ENCODE results near the gene KCNAB2. TPM values are rescaled to one million over a fixed set of nuclear protein-coding genes. Genes with fewer than 3 reads are reported as not detected.

KCNAB2 gene
- total RNA-seq, 1 experiment from 2014 or later: 28.5 TPM

- no peaks in the 10 kb centered on the region for H3K27me3 ChIP-seq (ENCODE audit: low read length)
- ChIA-PET CTCF (no interaction called here), POLR2A (ENCODE audit: unreplicated experiment) (interaction anchor here (0.7 kb wide), 1 partner anchor 61 kb away, joined by 6 read pairs; no protein-coding TSS in a partner anchor)
These were observed 39.2 kb downstream of the KCNAB2 start for GRCh38 chr1:6084781-6085495.

DNA sequence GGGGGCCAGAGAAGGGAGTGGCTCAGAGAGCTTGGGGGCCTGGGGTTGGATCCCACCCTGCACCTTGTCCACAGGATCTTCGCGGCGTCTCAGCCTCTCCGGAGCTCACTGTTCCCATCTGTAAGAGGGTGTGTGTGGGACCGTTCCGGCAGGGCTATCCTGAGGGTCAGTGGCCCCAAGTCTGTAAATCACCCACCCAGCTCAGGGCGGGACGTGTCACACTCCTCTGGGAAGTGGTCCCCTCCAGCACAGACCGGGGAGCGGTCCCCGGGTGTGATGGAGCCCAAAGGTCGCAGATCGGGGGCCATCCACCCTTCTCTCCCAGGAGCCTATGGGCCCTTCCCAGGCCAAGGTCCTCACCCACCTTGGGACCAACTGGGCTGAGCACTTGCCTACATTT lies 40.0 kb downstream of the KCNAB2 start:
- H4K20me1 ChIP-seq (ENCODE audit: low read length): no peaks in the 10 kb centered on the region
- DNase-seq: no peak
- no peaks in the 10 kb centered on the region for H3K9me3 ChIP-seq (ENCODE audit: low read length)
- intact Hi-C loops (cut with micrococcal nuclease): no loop called here
- no peaks in the 10 kb centered on the region for H3K79me2 ChIP-seq (ENCODE audit: low read length)
- TF ChIP-seq, protein P1, sequence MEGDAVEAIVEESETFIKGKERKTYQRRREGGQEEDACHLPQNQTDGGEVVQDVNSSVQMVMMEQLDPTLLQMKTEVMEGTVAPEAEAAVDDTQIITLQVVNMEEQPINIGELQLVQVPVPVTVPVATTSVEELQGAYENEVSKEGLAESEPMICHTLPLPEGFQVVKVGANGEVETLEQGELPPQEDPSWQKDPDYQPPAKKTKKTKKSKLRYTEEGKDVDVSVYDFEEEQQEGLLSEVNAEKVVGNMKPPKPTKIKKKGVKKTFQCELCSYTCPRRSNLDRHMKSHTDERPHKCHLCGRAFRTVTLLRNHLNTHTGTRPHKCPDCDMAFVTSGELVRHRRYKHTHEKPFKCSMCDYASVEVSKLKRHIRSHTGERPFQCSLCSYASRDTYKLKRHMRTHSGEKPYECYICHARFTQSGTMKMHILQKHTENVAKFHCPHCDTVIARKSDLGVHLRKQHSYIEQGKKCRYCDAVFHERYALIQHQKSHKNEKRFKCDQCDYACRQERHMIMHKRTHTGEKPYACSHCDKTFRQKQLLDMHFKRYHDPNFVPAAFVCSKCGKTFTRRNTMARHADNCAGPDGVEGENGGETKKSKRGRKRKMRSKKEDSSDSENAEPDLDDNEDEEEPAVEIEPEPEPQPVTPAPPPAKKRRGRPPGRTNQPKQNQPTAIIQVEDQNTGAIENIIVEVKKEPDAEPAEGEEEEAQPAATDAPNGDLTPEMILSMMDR (conservative IDR thresholded peaks at IDR 0.05; ENCODE audit: low read depth, low read length): no peak
- no peak for TF ChIP-seq EZH2phosphoT487 (IDR thresholded peaks at IDR 0.05; ENCODE audit: borderline replicate concordance, low read length)
- TF ChIP-seq EZH2 (IDR thresholded peaks at IDR 0.05; ENCODE audit: low read length, unreplicated experiment): no peak
- no peaks in the 10 kb centered on the region for H3F3A ChIP-seq (ENCODE audit: low read length, unreplicated experiment)
- no peaks in the 10 kb centered on the region for H3K9me2 ChIP-seq (replicated peaks; ENCODE audit: low read length)
- CTCF ChIA-PET: no interaction called here
- POLR2A ChIA-PET (ENCODE audit: unreplicated experiment): no interaction called here
- no peak overlapping the region for H3K4me3 ChIP-seq (ENCODE audit: low read length)
- no peak overlapping the region for H3K4me2 ChIP-seq (ENCODE audit: low read length)
- H3K4me1 ChIP-seq (ENCODE audit: insufficient read depth, low read length): no peaks in the 10 kb centered on the region
- no peak for ATAC-seq
- no peaks in the 10 kb centered on the region for H3K27me3 ChIP-seq (ENCODE audit: low read length)
- H3K36me3 ChIP-seq (ENCODE audit: low read depth, low read length): no peaks in the 10 kb centered on the region
- no peak overlapping the region for H3K27ac ChIP-seq (ENCODE audit: low read length)
- BruUV-seq (replicated peaks): no TSS peak
- no peak overlapping the region for H3K9ac ChIP-seq (ENCODE audit: low read length)
- H2AFZ ChIP-seq (ENCODE audit: low read length): no peak overlapping the region

More at GRCh38 chr1:6084781-6085495, 39.2 kb downstream of the KCNAB2 start:
- no peak overlapping the region for H2AFZ ChIP-seq (ENCODE audit: low read length)
- H4K20me1 ChIP-seq (ENCODE audit: low read length): no peaks in the 10 kb centered on the region
- no peak overlapping the region for H3K27ac ChIP-seq (ENCODE audit: low read length)
- no peaks in the 10 kb centered on the region for H3K9me3 ChIP-seq (ENCODE audit: low read length)
- no peaks in the 10 kb centered on the region for H3K79me2 ChIP-seq (ENCODE audit: low read length)
- H3K36me3 ChIP-seq (ENCODE audit: low read depth, low read length): no peaks in the 10 kb centered on the region
- intact Hi-C loops (cut with micrococcal nuclease): no loop called here
- H3K4me2 ChIP-seq (ENCODE audit: low read length): no peak overlapping the region
- no peaks in the 10 kb centered on the region for H3F3A ChIP-seq (ENCODE audit: low read length, unreplicated experiment)
- H3K9me2 ChIP-seq (replicated peaks; ENCODE audit: low read length): no peaks in the 10 kb centered on the region
- no peak for DNase-seq
- no peak overlapping the region for H3K9ac ChIP-seq (ENCODE audit: low read length)
- H3K4me1 ChIP-seq (ENCODE audit: insufficient read depth, low read length): no peaks in the 10 kb centered on the region
- no peak for TF ChIP-seq EZH2 (IDR thresholded peaks at IDR 0.05; ENCODE audit: low read length, unreplicated experiment)
- TF ChIP-seq EZH2phosphoT487 (IDR thresholded peaks at IDR 0.05; ENCODE audit: borderline replicate concordance, low read length): no peak
- TF ChIP-seq, protein P1 (conservative IDR thresholded peaks at IDR 0.05; ENCODE audit: low read depth, low read length): no peak
- no TSS peak for BruUV-seq (replicated peaks)
- no peak for ATAC-seq
- H3K4me3 ChIP-seq (ENCODE audit: low read length): no peak overlapping the region

- intact Hi-C loops (cut with micrococcal nuclease): no loop called here
- ATAC-seq: no peak
These were observed 40.7 kb downstream of the KCNAB2 start for GRCh38 chr1:6086358-6086757.

More at GRCh38 chr1:6086358-6086757, 40.7 kb downstream of the KCNAB2 start:
- Histone ChIP-seq H3K4me1 (ENCODE audit: insufficient read depth, low read length) (no peaks in the 10 kb centered on the region), H3K4me2 (ENCODE audit: low read length) (no peak overlapping the region), H3K27ac (ENCODE audit: low read length) (no peak overlapping the region), H4K20me1 (ENCODE audit: low read length) (no peaks in the 10 kb centered on the region), H3K9ac (ENCODE audit: low read length) (no peak overlapping the region), H3F3A (ENCODE audit: low read length, unreplicated experiment) (no peaks in the 10 kb centered on the region), H3K36me3 (ENCODE audit: low read depth, low read length) (no peaks in the 10 kb centered on the region), H3K9me3 (ENCODE audit: low read length) (no peaks in the 10 kb centered on the region), H3K4me3 (ENCODE audit: low read length) (no peak overlapping the region), H3K27me3 (ENCODE audit: low read length) (no peaks in the 10 kb centered on the region), H3K9me2 (replicated peaks; ENCODE audit: low read length) (no peaks in the 10 kb centered on the region), H3K79me2 (ENCODE audit: low read length) (no peaks in the 10 kb centered on the region), H2AFZ (ENCODE audit: low read length) (no peak overlapping the region)
- POLR2A ChIA-PET (ENCODE audit: unreplicated experiment): no interaction called here
- BruUV-seq (replicated peaks): no TSS peak
- CTCF ChIA-PET: no interaction called here
- DNase-seq: no peak
- TF ChIP-seq EZH2 (IDR thresholded peaks at IDR 0.05; ENCODE audit: low read length, unreplicated experiment) (no peak), EZH2phosphoT487 (IDR thresholded peaks at IDR 0.05; ENCODE audit: borderline replicate concordance, low read length) (no peak)
- TF ChIP-seq, protein P1 (conservative IDR thresholded peaks at IDR 0.05; ENCODE audit: low read depth, low read length): no peak
